SK-N-SH (cell line): ENCODE measurements around the gene CAVIN1. TPM values are rescaled to one million over a fixed set of nuclear protein-coding genes. Genes with fewer than 3 reads are reported as not detected.

Experiments used
- CTCF ChIA-PET: fragments of 300-600, 350-600 bp; formaldehyde crosslinking; extraction: SDS; loops from one replicate; lab custom pipeline; 2021; lab: Yijun Ruan, JAX
- POLR2A ChIA-PET: fragments of 350-600 bp; sonication (Branson Sonifier 250); formaldehyde crosslinking; extraction: SDS; loops from one replicate; lab custom pipeline; 2020; ENCODE audit warnings: antibody characterized with exemption, inconsistent platforms; lab: Yijun Ruan, JAX
- DNase-seq: peaks from one replicate; pipeline ENCODE4 v3.0.0; 2012
- H2AFZ ChIP-seq: fragments of 200-600 bp; sonication (generic); 2 replicates; pipeline ENCODE4 v1.8.1; 2016; ENCODE audit warnings: antibody characterized with exemption, mild to moderate bottlenecking, low read depth
- H3F3A ChIP-seq: fragments of 200-600 bp; sonication (generic); replicated peaks from 2 replicates; pipeline ENCODE3; 2016; ENCODE audit warnings: antibody characterized with exemption, mild to moderate bottlenecking; ENCODE audit not compliant: insufficient read depth
- H3K27ac ChIP-seq, 2 experiments: fragments of 200-500 bp in 1 of 2; fragments of 200-600 bp in 1 of 2; sonication (Bioruptor generic) in 1 of 2; sonication (generic), shearing (Covaris generic) in 1 of 2; 2 replicates each; pipeline versions ENCODE4 v1.5.1 to v1.6.1; 2014 to 2016; ENCODE audit warnings: low read depth in 2 of 2, inconsistent platforms in 1 of 2, low read length in 1 of 2, mild to moderate bottlenecking in 1 of 2, mixed read lengths in 1 of 2
- H3K27me3 ChIP-seq: fragments of 200-600 bp; sonication (generic), shearing (Covaris generic); 2 replicates; pipeline ENCODE4 v1.6.1; 2016; ENCODE audit warnings: mixed run types; ENCODE audit not compliant: insufficient read depth
- H3K36me3 ChIP-seq, 2 experiments: fragments of 200-500 bp in 1 of 2; fragments of 200-600 bp in 1 of 2; sonication (Bioruptor generic) in 1 of 2; sonication (generic) in 1 of 2; replicated peaks in 1 of 2; 2 replicates each; pipeline versions ENCODE3 to v1.5.1; 2014 to 2016; ENCODE audit warnings: low read length in 1 of 2, mild to moderate bottlenecking in 1 of 2; ENCODE audit not compliant: insufficient read depth in 2 of 2, control insufficient read depth in 1 of 2
- H3K4me1 ChIP-seq, 2 experiments: fragments of 200-500 bp in 1 of 2; fragments of 200-600 bp in 1 of 2; sonication (Bioruptor generic) in 1 of 2; sonication (generic), shearing (Covaris generic) in 1 of 2; 2 replicates each; pipeline versions ENCODE4 v1.5.1 to v1.6.1; 2014 to 2016; ENCODE audit warnings: low read depth in 1 of 2, low read length in 1 of 2, mixed run types in 1 of 2; ENCODE audit not compliant: insufficient read depth in 2 of 2, control insufficient read depth in 1 of 2
- H3K4me2 ChIP-seq: fragments of 200-600 bp; sonication (generic), shearing (Covaris generic); 2 replicates; pipeline ENCODE4 v1.6.1; 2017; ENCODE audit warnings: mixed run types
- H3K4me3 ChIP-seq, 2 experiments: fragments of 200-500 bp in 1 of 2; fragments of 200-600 bp in 1 of 2; sonication (Bioruptor generic) in 1 of 2; sonication (generic), shearing (Covaris generic) in 1 of 2; 2 replicates each; pipeline versions ENCODE4 v1.5.1 to v1.8.1; 2014 to 2016; ENCODE audit warnings: low read depth in 2 of 2, inconsistent platforms in 1 of 2, low read length in 1 of 2, mild to moderate bottlenecking in 1 of 2, mixed read lengths in 1 of 2, moderate library complexity in 1 of 2
- H3K79me2 ChIP-seq: fragments of 200-600 bp; sonication (generic); 2 replicates; pipeline ENCODE4 v1.8.1; 2017; ENCODE audit warnings: mild to moderate bottlenecking; ENCODE audit not compliant: insufficient read depth
- H3K9ac ChIP-seq: fragments of 200-600 bp; sonication (generic); 2 replicates; pipeline ENCODE4 v1.6.1; 2017; ENCODE audit warnings: mixed run types
- H3K9me2 ChIP-seq: fragments of 200-600 bp; sonication (generic); 2 replicates; pipeline ENCODE4 v1.6.1; 2017; ENCODE audit warnings: mixed run types
- H3K9me3 ChIP-seq: fragments of 200-600 bp; sonication (generic); 2 replicates; pipeline ENCODE4 v1.6.1; 2017; ENCODE audit warnings: mixed run types, mild to moderate bottlenecking, moderate library complexity
- H4K20me1 ChIP-seq: fragments of 200-600 bp; sonication (generic); 2 replicates; pipeline ENCODE4 v1.6.1; 2017; ENCODE audit warnings: mild to moderate bottlenecking, mixed run types; ENCODE audit not compliant: insufficient read depth
- EZH2phosphoT487 ChIP-seq: fragments of 200-600 bp; sonication (generic); IDR thresholded peaks from 2 replicates; pipeline ENCODE4 v1.6.1; 2017; ENCODE audit warnings: low read depth, mixed run types, mild to moderate bottlenecking, antibody characterized with exemption, moderate library complexity, borderline replicate concordance
- FOXM1 ChIP-seq: IDR thresholded peaks from 2 replicates; pipeline ENCODE4 v1.4.0; 2012; ENCODE audit warnings: low read depth, mild to moderate bottlenecking
- GABPA ChIP-seq: IDR thresholded peaks from 2 replicates; pipeline ENCODE4 v1.4.0; 2012; ENCODE audit warnings: low read depth, mild to moderate bottlenecking
- JUND ChIP-seq: IDR thresholded peaks from 2 replicates; pipeline ENCODE4 v1.4.0; 2012
- NFIC ChIP-seq: IDR thresholded peaks from 2 replicates; pipeline ENCODE4 v1.4.0; 2012; ENCODE audit warnings: borderline replicate concordance
- NRF1 ChIP-seq: IDR thresholded peaks from 2 replicates; pipeline ENCODE4 v1.6.1; 2012; ENCODE audit warnings: low read depth, mild to moderate bottlenecking, low read length
- RAD21 ChIP-seq: IDR thresholded peaks from 2 replicates; pipeline ENCODE4 v1.6.1; 2012; ENCODE audit warnings: mild to moderate bottlenecking, low read length
- RCOR1 ChIP-seq: fragments of 150-350 bp; IDR thresholded peaks from 2 replicates; pipeline ENCODE4 v1.6.1; 2017; ENCODE audit warnings: antibody characterized with exemption, low read length
- RXRA ChIP-seq: IDR thresholded peaks from 2 replicates; pipeline ENCODE4 v1.4.0; 2012; ENCODE audit warnings: low read depth, mild to moderate bottlenecking, borderline replicate concordance
- TEAD4 ChIP-seq: IDR thresholded peaks from 2 replicates; pipeline ENCODE4 v1.4.0; 2012; ENCODE audit warnings: mild to moderate bottlenecking, borderline replicate concordance; ENCODE audit not compliant: insufficient read depth
- WGBS: methylation state at CpG from one replicate; pipeline ENCODE4 v1.1.6; 2017; ENCODE audit warnings: low lambda C conversion rate; 5-methylcytosine and 5-hydroxymethylcytosine counted together
- polyA plus RNA-seq, 3 experiments: library from polyadenylated mRNA; depleted of rRNA; stranded (reverse); fragments of >200 nt; gene quantifications; 2 replicates each; pipeline ENCODE4 v1.2.3, GENCODE V29; 2012
- TF ChIP-seq, protein P1 (sequence below): fragments of 150-350 bp; IDR thresholded peaks from 2 replicates; pipeline ENCODE4 v1.6.1; 2017; ENCODE audit warnings: antibody characterized with exemption, low read length, low read depth, borderline replicate concordance
- TF ChIP-seq, protein P2 (sequence below): IDR thresholded peaks from 2 replicates; pipeline ENCODE4; 2012
- TF ChIP-seq, protein P3 (sequence below): fragments of 150-350 bp; IDR thresholded peaks from 2 replicates; pipeline ENCODE4 v1.6.1; 2016; ENCODE audit warnings: mild to moderate bottlenecking, low read depth, low read length

The CAVIN1 gene
- polyA plus RNA-seq, 1 of the 3 experiments (the other 2 are of a cell fraction): 290 TPM

DNA sequence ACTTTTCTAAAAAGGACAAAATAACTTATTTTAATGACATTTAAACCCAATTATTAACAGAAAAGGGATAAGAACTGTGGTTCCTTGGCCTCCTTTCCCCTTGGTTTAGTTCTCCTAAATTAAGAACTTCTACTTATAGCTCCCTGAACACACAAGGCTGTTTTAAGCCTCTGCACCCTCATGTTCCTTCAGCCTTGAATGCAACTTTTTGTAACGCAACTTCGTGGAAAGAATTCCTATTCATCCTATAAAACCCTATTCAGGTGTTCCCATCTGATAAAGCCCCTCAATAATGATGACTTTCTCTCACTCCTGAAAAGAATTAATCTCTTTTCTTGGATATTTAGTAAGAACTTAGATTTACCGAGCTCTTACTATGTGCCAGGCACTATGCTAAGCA lies 41.2 kb downstream of the CAVIN1 start (continued):
- TF ChIP-seq, protein P1, sequence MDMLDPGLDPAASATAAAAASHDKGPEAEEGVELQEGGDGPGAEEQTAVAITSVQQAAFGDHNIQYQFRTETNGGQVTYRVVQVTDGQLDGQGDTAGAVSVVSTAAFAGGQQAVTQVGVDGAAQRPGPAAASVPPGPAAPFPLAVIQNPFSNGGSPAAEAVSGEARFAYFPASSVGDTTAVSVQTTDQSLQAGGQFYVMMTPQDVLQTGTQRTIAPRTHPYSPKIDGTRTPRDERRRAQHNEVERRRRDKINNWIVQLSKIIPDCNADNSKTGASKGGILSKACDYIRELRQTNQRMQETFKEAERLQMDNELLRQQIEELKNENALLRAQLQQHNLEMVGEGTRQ: no peak
- TF ChIP-seq GABPA: no peak
- TF ChIP-seq, all 33 proteins: peak for 0

DNA sequence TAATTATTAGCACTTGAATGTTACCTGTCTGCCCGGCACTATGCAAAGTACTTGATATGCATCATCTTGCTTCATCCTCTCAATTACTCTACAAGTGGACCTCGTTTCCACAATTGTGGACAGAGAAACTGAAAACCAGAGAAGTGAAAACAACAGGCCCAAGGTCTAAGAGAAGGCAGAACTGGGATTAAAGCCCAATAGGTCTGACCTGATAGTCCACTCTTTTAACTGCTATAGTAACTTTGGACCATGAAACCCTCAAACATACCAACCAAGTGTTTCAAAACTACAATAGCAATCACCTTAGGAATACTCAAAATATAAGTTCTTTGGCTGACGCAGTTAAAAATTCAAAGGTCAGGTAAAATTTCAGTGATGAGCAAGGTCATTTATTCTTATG lies 42.1 kb downstream of the CAVIN1 start:
- peaks cover 84% of the 10 kb centered on the region for H4K20me1 ChIP-seq
- no peaks in the 10 kb centered on the region for H3K9me2 ChIP-seq
- H2AFZ ChIP-seq: no peak overlapping the region
- H3K27me3 ChIP-seq: no peaks in the 10 kb centered on the region
- H3K9ac ChIP-seq: no peak overlapping the region
- peaks cover 99% of the 10 kb centered on the region for H3K79me2 ChIP-seq
- no peaks in the 10 kb centered on the region for H3K9me3 ChIP-seq
- TF ChIP-seq TEAD4: no peak
- TF ChIP-seq, protein P2, sequence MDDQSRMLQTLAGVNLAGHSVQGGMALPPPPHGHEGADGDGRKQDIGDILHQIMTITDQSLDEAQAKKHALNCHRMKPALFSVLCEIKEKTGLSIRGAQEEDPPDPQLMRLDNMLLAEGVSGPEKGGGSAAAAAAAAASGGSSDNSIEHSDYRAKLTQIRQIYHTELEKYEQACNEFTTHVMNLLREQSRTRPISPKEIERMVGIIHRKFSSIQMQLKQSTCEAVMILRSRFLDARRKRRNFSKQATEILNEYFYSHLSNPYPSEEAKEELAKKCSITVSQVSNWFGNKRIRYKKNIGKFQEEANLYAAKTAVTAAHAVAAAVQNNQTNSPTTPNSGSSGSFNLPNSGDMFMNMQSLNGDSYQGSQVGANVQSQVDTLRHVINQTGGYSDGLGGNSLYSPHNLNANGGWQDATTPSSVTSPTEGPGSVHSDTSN: no peak
- no peak for TF ChIP-seq RAD21
- TF ChIP-seq, protein P3, sequence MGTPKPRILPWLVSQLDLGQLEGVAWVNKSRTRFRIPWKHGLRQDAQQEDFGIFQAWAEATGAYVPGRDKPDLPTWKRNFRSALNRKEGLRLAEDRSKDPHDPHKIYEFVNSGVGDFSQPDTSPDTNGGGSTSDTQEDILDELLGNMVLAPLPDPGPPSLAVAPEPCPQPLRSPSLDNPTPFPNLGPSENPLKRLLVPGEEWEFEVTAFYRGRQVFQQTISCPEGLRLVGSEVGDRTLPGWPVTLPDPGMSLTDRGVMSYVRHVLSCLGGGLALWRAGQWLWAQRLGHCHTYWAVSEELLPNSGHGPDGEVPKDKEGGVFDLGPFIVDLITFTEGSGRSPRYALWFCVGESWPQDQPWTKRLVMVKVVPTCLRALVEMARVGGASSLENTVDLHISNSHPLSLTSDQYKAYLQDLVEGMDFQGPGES: no peak
- no peak for TF ChIP-seq NFIC
- TF ChIP-seq EZH2phosphoT487: no peak
- TF ChIP-seq NRF1: no peak
- ChIA-PET CTCF (interaction anchor here (1.0 to 1.3 kb wide), 2 partner anchors 26 to 43 kb away, joined by 3 read pairs; partner anchors contain the start of gene CAVIN1), POLR2A (no interaction called here)
- H3K36me3 ChIP-seq: peaks cover 0 to 6% of the 10 kb centered on the region in 2 experiments
- no peak for DNase-seq
- peaks cover 2 to 8% of the 10 kb centered on the region in 2 experiments; a peak in 1 of 4 replicates for H3K4me1 ChIP-seq
- H3K27ac ChIP-seq: no peak overlapping the region
- 95% methylated on average over 3 of the region's 3 CpGs for WGBS
- H3K4me3 ChIP-seq: no peak overlapping the region
- H3F3A ChIP-seq: no peaks in the 10 kb centered on the region
- H3K4me2 ChIP-seq: no peak overlapping the region

DNA sequence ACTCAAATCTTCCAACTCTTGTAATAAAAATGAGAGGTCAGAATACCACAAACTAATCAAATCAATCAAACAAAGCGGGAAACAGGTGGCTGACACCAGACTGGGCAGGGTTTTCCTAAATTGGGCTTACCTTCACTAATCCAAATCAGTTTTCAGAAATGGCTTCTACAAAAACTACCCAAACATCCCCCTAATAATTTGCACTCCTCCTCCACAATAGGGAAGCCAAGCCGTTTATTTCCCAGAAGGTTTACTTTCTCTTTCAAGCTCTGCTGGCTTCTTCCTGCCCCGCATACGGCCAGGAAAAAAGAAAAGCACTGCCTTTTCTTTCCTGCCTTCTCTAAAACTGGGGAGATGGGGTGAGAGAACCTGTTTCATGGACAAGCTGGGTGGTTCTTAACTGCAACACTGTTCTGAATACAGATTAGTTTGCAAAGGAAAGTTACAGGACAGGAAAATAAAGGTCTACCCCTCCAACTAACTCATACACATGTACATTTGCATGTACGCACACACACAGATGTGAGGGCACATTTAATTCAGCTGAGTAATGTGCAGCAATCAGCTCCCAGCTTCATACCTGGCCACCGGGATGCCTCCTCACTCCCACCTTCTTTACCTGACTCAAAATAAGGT lies 44.0 kb downstream of the CAVIN1 start:
- Histone ChIP-seq H3K4me1 (peaks cover 2 to 8% of the 10 kb centered on the region in 2 experiments; a peak in 1 of 4 replicates), H3K9me2 (no peaks in the 10 kb centered on the region), H3K9me3 (no peaks in the 10 kb centered on the region), H3K4me3 (peak overlapping the region in 1 of 2 experiments; percentile 23; a peak in 2 of 4 replicates), H3K9ac (no peak overlapping the region), H3K4me2 (peak overlapping the region; percentile 59), H3K27me3 (no peaks in the 10 kb centered on the region), H2AFZ (no peak overlapping the region), H3K36me3 (no peaks in the 10 kb centered on the region), H3F3A (no peaks in the 10 kb centered on the region), H4K20me1 (peaks cover 81% of the 10 kb centered on the region), H3K27ac (peak overlapping the region in 1 of 2 experiments; percentile 19; a peak in 1 of 4 replicates), H3K79me2 (peaks cover 98% of the 10 kb centered on the region)
- 67% methylated on average over 6 of the region's 6 CpGs for WGBS
- POLR2A ChIA-PET: no interaction called here
- TF ChIP-seq FOXM1: no peak
- no peak for TF ChIP-seq RXRA
- TF ChIP-seq JUND: no peak
- TF ChIP-seq GABPA: no peak
- TF ChIP-seq RCOR1: no peak
- DNase-seq: no peak
- CTCF ChIA-PET: interaction anchor here (0.8 to 2.0 kb wide), 3 partner anchors 21 to 57 kb away, joined by 3 to 4 read pairs (median 4); no protein-coding TSS in a partner anchor
